BLaER1 treated with 17β-estradiol and CSF1 and Interleukin-3, amounts not matched to agents 10 nM and 100 nM (cell line): ENCODE results near the gene QSER1.

ENCODE experiments used
- H3K27ac ChIP-seq, 11 experiments: shearing (Covaris generic); formaldehyde crosslinking; 2 replicates each; pipeline ENCODE4 v1.8.1; 2022
- H3K27me3 ChIP-seq, 11 experiments: shearing (Covaris generic); formaldehyde crosslinking; 2 replicates each; pipeline ENCODE4 v1.8.1; 2022
- H3K36me3 ChIP-seq, 11 experiments: shearing (Covaris generic); formaldehyde crosslinking; 2 replicates each; pipeline ENCODE4 v1.8.1; 2022
- H3K4me1 ChIP-seq, 10 experiments: shearing (Covaris generic); formaldehyde crosslinking; 2 replicates each; pipeline ENCODE4 v1.8.1; 2022
- H3K4me2 ChIP-seq, 11 experiments: shearing (Covaris generic); formaldehyde crosslinking; 2 replicates each; pipeline ENCODE4 v1.8.1; 2022
- H3K4me3 ChIP-seq, 10 experiments: shearing (Covaris generic); formaldehyde crosslinking; 2 replicates each; pipeline ENCODE4 v1.8.1; 2022
- H3K9ac ChIP-seq, 11 experiments: shearing (Covaris generic); formaldehyde crosslinking; 2 replicates each; pipeline ENCODE4 v1.8.1; 2022
- H3K9me3 ChIP-seq, 11 experiments: shearing (Covaris generic); formaldehyde crosslinking; replicated peaks in 1 of 11; 2 replicates each; pipeline ENCODE4 v1.8.1; 2022
- H4K20me1 ChIP-seq, 11 experiments: shearing (Covaris generic); formaldehyde crosslinking; 2 replicates each; pipeline ENCODE4 v1.8.1; 2022
- Cebpa-rat ChIP-seq, 11 experiments: shearing (Covaris generic); IDR thresholded peaks; 2 replicates each; pipeline ENCODE4 v1.8.1; 2022

The QSER1 gene

GRCh38 chr11:32888805-32889204 lies 3.8 kb upstream of the QSER1 start:
- Histone ChIP-seq H3K4me3 (no peak overlapping the region), H3K9me3 (peaks cover 7 to 18% (median 14%) of the 10 kb centered on the region in 11 experiments; a peak in 17 of 22 replicates), H3K4me2 (no peak overlapping the region), H3K27me3 (no peaks in the 10 kb centered on the region), H3K27ac (no peak overlapping the region), H4K20me1 (no peaks in the 10 kb centered on the region), H3K9ac (no peak overlapping the region), H3K4me1 (peaks cover 9 to 14% (median 13%) of the 10 kb centered on the region in 10 experiments; a peak in 18 of 20 replicates), H3K36me3 (no peaks in the 10 kb centered on the region)
- TF ChIP-seq Cebpa-rat (IDR thresholded peaks at IDR 0.05), result no peak

- H3K4me2 ChIP-seq, result peak overlapping the region; percentile 76 to 93 (median 84); a peak in 20 of 22 replicates
- H3K36me3 ChIP-seq, result peaks cover 0 to 5% (median 0%) of the 10 kb centered on the region in 11 experiments; a peak in 4 of 22 replicates
- H3K4me3 ChIP-seq, result peak overlapping the region in 2 of 10 experiments; percentile 91 to 94; a peak in 1 of 20 replicates
- peak overlapping the region in 3 of 11 experiments; percentile 95 to 99 (median 98); a peak in 3 of 22 replicates for H3K9ac ChIP-seq
- H3K9me3 ChIP-seq, result peaks cover 7 to 18% (median 14%) of the 10 kb centered on the region in 11 experiments; a peak in 17 of 22 replicates
- peaks cover 0 to 13% (median 10%) of the 10 kb centered on the region in 11 experiments; a peak in 13 of 22 replicates for H4K20me1 ChIP-seq
- peaks cover 21 to 32% (median 29%) of the 10 kb centered on the region in 10 experiments for H3K4me1 ChIP-seq
- TF ChIP-seq Cebpa-rat (IDR thresholded peaks at IDR 0.05), result no peak
- H3K27me3 ChIP-seq, result no peaks in the 10 kb centered on the region
- no peak overlapping the region for H3K27ac ChIP-seq
Measured at GRCh38 chr11:32890843-32891656, 1.6 kb upstream of the QSER1 start.

GRCh38 chr11:32891657-32892354 lies 805 bp upstream of the QSER1 start:
- Histone ChIP-seq H3K27ac (peak overlapping the region; percentile 95 to 99 (median 97)), H3K4me1 (peaks cover 21 to 36% (median 31%) of the 10 kb centered on the region in 10 experiments), H3K36me3 (peaks cover 0 to 12% (median 0%) of the 10 kb centered on the region in 11 experiments; a peak in 6 of 22 replicates), H3K9me3 (peaks cover 7 to 18% (median 14%) of the 10 kb centered on the region in 11 experiments; a peak in 17 of 22 replicates), H3K4me2 (peak overlapping the region; percentile 76 to 93 (median 84)), H3K9ac (peak overlapping the region; percentile 94 to 99 (median 97)), H3K27me3 (no peaks in the 10 kb centered on the region), H4K20me1 (peaks cover 0 to 21% (median 17%) of the 10 kb centered on the region in 11 experiments; a peak in 15 of 22 replicates), H3K4me3 (peak overlapping the region; percentile 72 to 97 (median 89))
- no peak for TF ChIP-seq Cebpa-rat (IDR thresholded peaks at IDR 0.05)

GRCh38 chr11:32893093-32893342 lies 407 bp downstream of the QSER1 start:
- Histone ChIP-seq H3K4me1 (peaks cover 21 to 36% (median 31%) of the 10 kb centered on the region in 10 experiments), H3K9ac (peak overlapping the region; percentile 83 to 99 (median 97)), H3K27ac (peak overlapping the region; percentile 68 to 99 (median 97)), H3K36me3 (peaks cover 0 to 24% (median 9%) of the 10 kb centered on the region in 11 experiments; a peak in 12 of 22 replicates), H3K4me3 (peak overlapping the region; percentile 72 to 97 (median 89)), H3K4me2 (peak overlapping the region in 10 of 11 experiments; percentile 71 to 92 (median 86); a peak in 12 of 22 replicates), H3K27me3 (no peaks in the 10 kb centered on the region), H3K9me3 (peaks cover 4 to 10% (median 6%) of the 10 kb centered on the region in 11 experiments; a peak in 17 of 22 replicates), H4K20me1 (peaks cover 5 to 33% (median 23%) of the 10 kb centered on the region in 11 experiments; a peak in 18 of 22 replicates)
- TF ChIP-seq Cebpa-rat (IDR thresholded peaks at IDR 0.05), result no peak

- no peak for TF ChIP-seq Cebpa-rat (IDR thresholded peaks at IDR 0.05)
- Histone ChIP-seq H3K9ac (peak overlapping the region; percentile 83 to 99 (median 97)), H3K4me2 (peak overlapping the region; percentile 71 to 92 (median 85)), H3K4me3 (peak overlapping the region; percentile 72 to 97 (median 89)), H3K4me1 (peaks cover 21 to 36% (median 32%) of the 10 kb centered on the region in 10 experiments), H3K27ac (peak overlapping the region; percentile 68 to 99 (median 97)), H3K36me3 (peaks cover 0 to 29% (median 13%) of the 10 kb centered on the region in 11 experiments; a peak in 17 of 22 replicates), H3K27me3 (no peaks in the 10 kb centered on the region), H3K9me3 (peaks cover under 1 to 5% (median under 1%) of the 10 kb centered on the region in 11 experiments; a peak in 13 of 22 replicates), H4K20me1 (peaks cover 5 to 38% (median 28%) of the 10 kb centered on the region in 11 experiments; a peak in 19 of 22 replicates)
Measured at GRCh38 chr11:32893343-32894148, 935 bp downstream of the QSER1 start.

GRCh38 chr11:32894149-32894827 lies 1.7 kb downstream of the QSER1 start:
- H3K4me2 ChIP-seq, result peak overlapping the region; percentile 71 to 92 (median 85)
- peak overlapping the region; percentile 72 to 97 (median 89) for H3K4me3 ChIP-seq
- H3K36me3 ChIP-seq, result peaks cover 3 to 37% (median 20%) of the 10 kb centered on the region in 11 experiments; a peak in 18 of 22 replicates
- H3K9ac ChIP-seq, result peak overlapping the region; percentile 83 to 99 (median 97)
- no peaks in the 10 kb centered on the region for H3K27me3 ChIP-seq
- H3K9me3 ChIP-seq, result no peaks in the 10 kb centered on the region; a peak in 1 of 22 replicates
- H4K20me1 ChIP-seq, result peaks cover 9 to 44% (median 36%) of the 10 kb centered on the region in 11 experiments; a peak in 19 of 22 replicates
- peaks cover 21 to 43% (median 33%) of the 10 kb centered on the region in 10 experiments for H3K4me1 ChIP-seq
- H3K27ac ChIP-seq, result peak overlapping the region; percentile 29 to 99 (median 97); a peak in 21 of 22 replicates
- TF ChIP-seq Cebpa-rat (IDR thresholded peaks at IDR 0.05), result no peak

GRCh38 chr11:32894921-32895320 lies 2.3 kb downstream of the QSER1 start:
- Histone ChIP-seq H3K9ac (peak overlapping the region; percentile 83 to 99 (median 97)), H4K20me1 (peaks cover 15 to 51% (median 40%) of the 10 kb centered on the region in 11 experiments; a peak in 20 of 22 replicates), H3K4me3 (peak overlapping the region; percentile 72 to 97 (median 89)), H3K4me2 (peak overlapping the region; percentile 71 to 92 (median 85)), H3K27ac (peak overlapping the region; percentile 29 to 99 (median 97); a peak in 21 of 22 replicates), H3K36me3 (peaks cover 3 to 43% (median 27%) of the 10 kb centered on the region in 11 experiments; a peak in 19 of 22 replicates), H3K27me3 (no peaks in the 10 kb centered on the region), H3K9me3 (no peaks in the 10 kb centered on the region; a peak in 1 of 22 replicates), H3K4me1 (peaks cover 21 to 49% (median 34%) of the 10 kb centered on the region in 10 experiments)
- no peak for TF ChIP-seq Cebpa-rat (IDR thresholded peaks at IDR 0.05)
